ENCODE measurements around the gene SEC14L1. TPM values are rescaled to one million over a fixed set of nuclear protein-coding genes. Genes with fewer than 3 reads are reported as not detected.

Gene SEC14L1
- total RNA-seq, 1 donor from 2014 or later = 93.2 TPM

DNA sequence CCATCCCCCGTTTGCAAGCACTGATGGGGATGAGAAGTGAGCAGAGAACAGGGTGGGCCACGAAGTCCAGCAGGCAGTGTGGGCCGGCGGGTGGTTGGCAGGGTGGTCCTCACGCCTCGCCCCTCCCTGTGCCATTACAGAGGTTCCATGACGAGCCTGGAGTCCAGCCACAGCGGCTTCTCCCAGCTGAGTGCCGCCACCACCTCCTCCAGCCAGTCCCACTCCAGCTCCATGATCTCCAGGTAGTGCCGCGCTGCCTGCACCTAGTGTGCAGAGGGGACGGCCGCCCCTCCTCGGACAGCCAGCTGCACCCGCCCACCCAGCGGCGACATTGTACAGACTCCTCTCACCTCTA, 73.0 kb downstream of the SEC14L1 start:
- no peak overlapping the region for H3K4me3 Mint-ChIP-seq (ENCODE audit: unreplicated experiment)
- H3K9me3 Mint-ChIP-seq (ENCODE audit: unreplicated experiment) = no peaks in the 10 kb centered on the region
- H3K27ac Mint-ChIP-seq (ENCODE audit: unreplicated experiment) = no peak overlapping the region
- Histone ChIP-seq H2AFZ (ENCODE audit: low read depth, low read length) (no peak overlapping the region), H3K9ac (ENCODE audit: low read length) (no peak overlapping the region), H4K20me1 (ENCODE audit: insufficient read depth, low read length) (peaks cover 25% of the 10 kb centered on the region), H3K36me3 (ENCODE audit: insufficient read depth, low read length) (peaks cover 53% of the 10 kb centered on the region), H3K27ac (ENCODE audit: low read depth, low read length) (no peak overlapping the region), H3K9me3 (ENCODE audit: insufficient read depth, low read depth, low read length) (no peaks in the 10 kb centered on the region), H3K4me2 (ENCODE audit: low read length) (no peak overlapping the region), H3K4me1 (ENCODE audit: insufficient read depth, low read length) (no peaks in the 10 kb centered on the region), H3K27me3 (ENCODE audit: insufficient read depth, low read length) (no peaks in the 10 kb centered on the region), H3K79me2 (ENCODE audit: insufficient read depth, low read length) (peaks cover 14% of the 10 kb centered on the region), H3K4me3 (ENCODE audit: insufficient read depth, low read depth, low read length) (no peak overlapping the region)
- TF ChIP-seq EZH2 (IDR thresholded peaks at IDR 0.05; ENCODE audit: insufficient read depth, low read length) = no peak
- H3K4me1 Mint-ChIP-seq (ENCODE audit: low read depth, unreplicated experiment) = peaks cover 7% of the 10 kb centered on the region
- no peaks in the 10 kb centered on the region for H3K27me3 Mint-ChIP-seq (ENCODE audit: low read depth, unreplicated experiment)
- no peak for FAIRE-seq
- H3K36me3 Mint-ChIP-seq (ENCODE audit: low read depth, unreplicated experiment) = peaks cover 24% of the 10 kb centered on the region
- DNase-seq (ENCODE audit: low read depth) = no peak

DNA sequence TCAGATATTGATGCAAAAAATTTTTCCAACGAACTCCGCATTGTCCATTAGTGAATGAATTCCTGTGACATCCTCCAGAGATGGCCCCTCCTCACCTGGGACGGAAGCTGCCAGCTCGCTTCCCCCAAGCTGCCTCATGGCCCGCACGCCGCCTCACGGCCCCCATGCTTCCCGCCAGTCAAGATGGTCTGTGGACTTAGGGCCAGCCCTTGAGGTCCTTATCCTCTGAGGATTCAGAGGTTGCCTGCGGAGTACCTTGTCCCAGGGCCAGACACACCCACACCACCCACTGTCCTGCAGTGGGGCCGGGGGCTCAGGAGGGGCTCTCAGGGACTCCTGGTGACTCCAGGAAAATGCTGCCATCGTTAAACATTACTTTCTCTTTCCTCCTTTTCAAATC, 73.6 kb downstream of the SEC14L1 start:
- no peak overlapping the region for H3K4me3 Mint-ChIP-seq (ENCODE audit: unreplicated experiment)
- no peak overlapping the region for H3K27ac Mint-ChIP-seq (ENCODE audit: unreplicated experiment)
- Histone ChIP-seq H3K9me3 (ENCODE audit: insufficient read depth, low read depth, low read length) (no peaks in the 10 kb centered on the region), H3K27me3 (ENCODE audit: insufficient read depth, low read length) (no peaks in the 10 kb centered on the region), H3K4me1 (ENCODE audit: insufficient read depth, low read length) (no peaks in the 10 kb centered on the region), H3K4me2 (ENCODE audit: low read length) (no peak overlapping the region), H3K79me2 (ENCODE audit: insufficient read depth, low read length) (peaks cover 14% of the 10 kb centered on the region), H4K20me1 (ENCODE audit: insufficient read depth, low read length) (peaks cover 25% of the 10 kb centered on the region), H3K36me3 (ENCODE audit: insufficient read depth, low read length) (peaks cover 49% of the 10 kb centered on the region), H3K9ac (ENCODE audit: low read length) (no peak overlapping the region), H3K27ac (ENCODE audit: low read depth, low read length) (no peak overlapping the region), H3K4me3 (ENCODE audit: insufficient read depth, low read depth, low read length) (no peak overlapping the region), H2AFZ (ENCODE audit: low read depth, low read length) (no peak overlapping the region)
- peaks cover 24% of the 10 kb centered on the region for H3K36me3 Mint-ChIP-seq (ENCODE audit: low read depth, unreplicated experiment)
- DNase-seq (ENCODE audit: low read depth) = no peak
- H3K9me3 Mint-ChIP-seq (ENCODE audit: unreplicated experiment) = no peaks in the 10 kb centered on the region
- peaks cover 2% of the 10 kb centered on the region for H3K4me1 Mint-ChIP-seq (ENCODE audit: low read depth, unreplicated experiment)
- no peak for FAIRE-seq
- H3K27me3 Mint-ChIP-seq (ENCODE audit: low read depth, unreplicated experiment) = no peaks in the 10 kb centered on the region
- TF ChIP-seq, protein P1, sequence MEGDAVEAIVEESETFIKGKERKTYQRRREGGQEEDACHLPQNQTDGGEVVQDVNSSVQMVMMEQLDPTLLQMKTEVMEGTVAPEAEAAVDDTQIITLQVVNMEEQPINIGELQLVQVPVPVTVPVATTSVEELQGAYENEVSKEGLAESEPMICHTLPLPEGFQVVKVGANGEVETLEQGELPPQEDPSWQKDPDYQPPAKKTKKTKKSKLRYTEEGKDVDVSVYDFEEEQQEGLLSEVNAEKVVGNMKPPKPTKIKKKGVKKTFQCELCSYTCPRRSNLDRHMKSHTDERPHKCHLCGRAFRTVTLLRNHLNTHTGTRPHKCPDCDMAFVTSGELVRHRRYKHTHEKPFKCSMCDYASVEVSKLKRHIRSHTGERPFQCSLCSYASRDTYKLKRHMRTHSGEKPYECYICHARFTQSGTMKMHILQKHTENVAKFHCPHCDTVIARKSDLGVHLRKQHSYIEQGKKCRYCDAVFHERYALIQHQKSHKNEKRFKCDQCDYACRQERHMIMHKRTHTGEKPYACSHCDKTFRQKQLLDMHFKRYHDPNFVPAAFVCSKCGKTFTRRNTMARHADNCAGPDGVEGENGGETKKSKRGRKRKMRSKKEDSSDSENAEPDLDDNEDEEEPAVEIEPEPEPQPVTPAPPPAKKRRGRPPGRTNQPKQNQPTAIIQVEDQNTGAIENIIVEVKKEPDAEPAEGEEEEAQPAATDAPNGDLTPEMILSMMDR (IDR thresholded peaks at IDR 0.05; ENCODE audit: insufficient read depth, low read depth, low read length) = no peak
- no peak for TF ChIP-seq EZH2 (IDR thresholded peaks at IDR 0.05; ENCODE audit: insufficient read depth, low read length)

DNA sequence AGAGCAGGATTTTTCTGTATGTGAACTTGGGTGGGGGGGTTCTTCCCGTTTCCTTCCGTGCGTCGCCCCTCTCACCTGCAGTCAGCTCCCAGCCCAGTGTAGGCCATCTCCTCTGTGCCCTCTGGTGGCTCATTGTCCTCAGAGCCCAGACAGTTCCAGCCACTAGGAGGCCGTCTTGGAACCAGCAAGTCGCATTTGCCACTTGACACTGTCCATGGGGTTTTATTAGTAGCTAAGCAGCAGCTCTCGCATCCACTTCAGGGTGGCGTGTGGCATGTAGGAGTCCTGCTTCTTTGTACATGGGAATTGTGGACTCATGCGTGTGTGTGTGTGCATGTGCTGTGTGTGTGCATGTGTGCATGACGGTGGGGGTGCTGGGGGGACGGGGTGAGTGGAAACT, 74.0 kb downstream of the SEC14L1 start:
- H3K27me3 Mint-ChIP-seq (ENCODE audit: low read depth, unreplicated experiment) = no peaks in the 10 kb centered on the region
- H3K27me3 ChIP-seq (ENCODE audit: insufficient read depth, low read length) = no peaks in the 10 kb centered on the region
- H3K9ac ChIP-seq (ENCODE audit: low read length) = no peak overlapping the region
- no peak overlapping the region for H3K4me3 Mint-ChIP-seq (ENCODE audit: unreplicated experiment)
- DNase-seq (ENCODE audit: low read depth) (no peak), FAIRE-seq (no peak)
- H4K20me1 ChIP-seq (ENCODE audit: insufficient read depth, low read length) = peaks cover 25% of the 10 kb centered on the region
- H3K27ac ChIP-seq (ENCODE audit: low read depth, low read length) = no peak overlapping the region
- H3K36me3 Mint-ChIP-seq (ENCODE audit: low read depth, unreplicated experiment) = peaks cover 22% of the 10 kb centered on the region
- peaks cover 44% of the 10 kb centered on the region for H3K36me3 ChIP-seq (ENCODE audit: insufficient read depth, low read length)
- no peaks in the 10 kb centered on the region for H3K9me3 Mint-ChIP-seq (ENCODE audit: unreplicated experiment)
- no peaks in the 10 kb centered on the region for H3K4me1 Mint-ChIP-seq (ENCODE audit: low read depth, unreplicated experiment)
- H3K4me2 ChIP-seq (ENCODE audit: low read length) = no peak overlapping the region
- peaks cover 14% of the 10 kb centered on the region for H3K79me2 ChIP-seq (ENCODE audit: insufficient read depth, low read length)
- no peaks in the 10 kb centered on the region for H3K4me1 ChIP-seq (ENCODE audit: insufficient read depth, low read length)
- no peak overlapping the region for H2AFZ ChIP-seq (ENCODE audit: low read depth, low read length)
- TF ChIP-seq, protein P1 (IDR thresholded peaks at IDR 0.05; ENCODE audit: insufficient read depth, low read depth, low read length) = peak; percentile 38
- TF ChIP-seq EZH2 (IDR thresholded peaks at IDR 0.05; ENCODE audit: insufficient read depth, low read length) = no peak
- H3K4me3 ChIP-seq (ENCODE audit: insufficient read depth, low read depth, low read length) = no peak overlapping the region
- no peaks in the 10 kb centered on the region for H3K9me3 ChIP-seq (ENCODE audit: insufficient read depth, low read depth, low read length)
- no peak overlapping the region for H3K27ac Mint-ChIP-seq (ENCODE audit: unreplicated experiment)
